Karpas-422 (cell line): ENCODE measurements around the gene FAM89B. TPM values are rescaled to one million over a fixed set of nuclear protein-coding genes. Genes with fewer than 3 reads are reported as not detected.

Experiments
- DNase-seq: peaks from one replicate; pipeline ENCODE4 v3.0.0-alpha.2; 2015
- H2AFZ ChIP-seq: fragments of 200-600 bp; sonication (generic); 2 replicates; pipeline ENCODE4 v1.6.1; 2014; ENCODE audit warnings: antibody characterized with exemption, low read length, mixed read lengths
- H3K27ac ChIP-seq: fragments of 200-600 bp; sonication (generic); 2 replicates; pipeline ENCODE4 v1.5.1; 2014; ENCODE audit warnings: mild to moderate bottlenecking, low read length, moderate library complexity
- H3K27me3 ChIP-seq: fragments of 200-600 bp; sonication (generic); 2 replicates; pipeline ENCODE4 v1.6.1; 2014; ENCODE audit warnings: low read length, mixed read lengths
- H3K36me3 ChIP-seq: fragments of 200-600 bp; sonication (generic); 2 replicates; pipeline ENCODE4 v1.6.1; 2014; ENCODE audit warnings: low read length, mixed read lengths; ENCODE audit not compliant: insufficient read depth
- H3K4me1 ChIP-seq: fragments of 200-600 bp; sonication (generic); 2 replicates; pipeline ENCODE4 v1.6.1; 2014; ENCODE audit warnings: mild to moderate bottlenecking, low read length, mixed read lengths
- H3K4me2 ChIP-seq: fragments of 200-600 bp; sonication (generic); 2 replicates; pipeline ENCODE4 v1.6.1; 2014; ENCODE audit warnings: low read length, low read depth, mild to moderate bottlenecking; ENCODE audit not compliant: poor library complexity, severe bottlenecking
- H3K4me3 ChIP-seq: fragments of 200-600 bp; sonication (generic); 2 replicates; pipeline ENCODE4 v1.5.1; 2014; ENCODE audit warnings: mild to moderate bottlenecking, antibody characterized with exemption, low read length, mixed read lengths
- H3K79me2 ChIP-seq: fragments of 200-600 bp; sonication (generic); 2 replicates; pipeline ENCODE4 v1.6.1; 2014; ENCODE audit warnings: mild to moderate bottlenecking, low read length, mixed read lengths
- H3K9ac ChIP-seq: fragments of 200-600 bp; sonication (generic); 2 replicates; pipeline ENCODE4 v1.6.0; 2014; ENCODE audit warnings: low read length
- H3K9me2 ChIP-seq: fragments of 200-600 bp; sonication (generic), shearing (Covaris generic); replicated peaks from 2 replicates; pipeline ENCODE4 v1.6.0; 2014; ENCODE audit warnings: mild to moderate bottlenecking, low read length, moderate library complexity; ENCODE audit not compliant: insufficient read depth
- H3K9me3 ChIP-seq: fragments of 300-700, 200-600 bp; sonication (generic); 2 replicates; pipeline ENCODE4 v1.6.1; 2014; ENCODE audit warnings: low read length, mixed read lengths
- H4K20me1 ChIP-seq: fragments of 200-600 bp; sonication (generic); 2 replicates; pipeline ENCODE4 v1.6.1; 2014; ENCODE audit warnings: mild to moderate bottlenecking, antibody characterized with exemption, low read length, low read depth; ENCODE audit not compliant: insufficient read depth
- total RNA-seq: library from RNA; depleted of rRNA; stranded (reverse); fragments of >200 nt; shearing (Covaris generic); gene quantifications from 2 replicates; pipeline ENCODE4 v1.2.3, GENCODE V29; 2014; ENCODE audit warnings: low replicate concordance

The FAM89B gene
- total RNA-seq, 1 experiment from 2014 or later: 14.2 TPM

GRCh38 chr11:65585396-65586246 lies 13.3 kb downstream of the FAM89B start:
- no peaks in the 10 kb centered on the region for H3K79me2 ChIP-seq
- no peak for DNase-seq
- H2AFZ ChIP-seq: no peak overlapping the region
- H4K20me1 ChIP-seq: no peaks in the 10 kb centered on the region
- H3K4me2 ChIP-seq: no peak overlapping the region
- no peak overlapping the region for H3K9ac ChIP-seq
- H3K27ac ChIP-seq: no peak overlapping the region
- H3K9me3 ChIP-seq: no peaks in the 10 kb centered on the region
- no peaks in the 10 kb centered on the region for H3K9me2 ChIP-seq
- H3K4me3 ChIP-seq: no peak overlapping the region
- H3K4me1 ChIP-seq: peaks cover 26% of the 10 kb centered on the region
- no peaks in the 10 kb centered on the region for H3K36me3 ChIP-seq
- H3K27me3 ChIP-seq: no peaks in the 10 kb centered on the region

GRCh38 chr11:65586247-65586630 lies 13.9 kb downstream of the FAM89B start:
- no peaks in the 10 kb centered on the region for H4K20me1 ChIP-seq
- no peak overlapping the region for H2AFZ ChIP-seq
- no peaks in the 10 kb centered on the region for H3K9me3 ChIP-seq
- H3K27ac ChIP-seq: no peak overlapping the region
- H3K4me1 ChIP-seq: peaks cover 26% of the 10 kb centered on the region
- no peak overlapping the region for H3K4me2 ChIP-seq
- H3K79me2 ChIP-seq: no peaks in the 10 kb centered on the region
- H3K9me2 ChIP-seq: no peaks in the 10 kb centered on the region
- H3K9ac ChIP-seq: no peak overlapping the region
- no peaks in the 10 kb centered on the region for H3K36me3 ChIP-seq
- DNase-seq: no peak
- no peaks in the 10 kb centered on the region for H3K27me3 ChIP-seq
- no peak overlapping the region for H3K4me3 ChIP-seq

- Histone ChIP-seq H3K9ac (no peak overlapping the region), H3K79me2 (no peaks in the 10 kb centered on the region), H2AFZ (no peak overlapping the region)
Measured at GRCh38 chr11:65586676-65587075, 14.3 kb downstream of the FAM89B start.

GRCh38 chr11:65588199-65589054 lies 16.1 kb downstream of the FAM89B start:
- peak overlapping the region; percentile 80 for H3K27ac ChIP-seq
- no peak overlapping the region; the same call in 1 of the 2 replicates for H3K4me3 ChIP-seq
- H3K36me3 ChIP-seq: no peaks in the 10 kb centered on the region
- no peaks in the 10 kb centered on the region for H3K9me3 ChIP-seq
- H3K9ac ChIP-seq: peak overlapping the region; percentile 52
- peak overlapping the region; percentile 40 for H3K4me2 ChIP-seq
- H2AFZ ChIP-seq: no peak overlapping the region
- peaks cover 26% of the 10 kb centered on the region for H3K4me1 ChIP-seq
- H3K79me2 ChIP-seq: no peaks in the 10 kb centered on the region
- no peaks in the 10 kb centered on the region for H3K9me2 ChIP-seq
- peak; percentile 91 for DNase-seq
- no peaks in the 10 kb centered on the region for H3K27me3 ChIP-seq
- no peaks in the 10 kb centered on the region for H4K20me1 ChIP-seq

More at GRCh38 chr11:65586676-65587075, 14.3 kb downstream of the FAM89B start:
- H3K9me2 ChIP-seq: no peaks in the 10 kb centered on the region
- no peak for DNase-seq
- peaks cover 26% of the 10 kb centered on the region for H3K4me1 ChIP-seq
- no peaks in the 10 kb centered on the region for H3K9me3 ChIP-seq
- no peak overlapping the region for H3K4me2 ChIP-seq
- H4K20me1 ChIP-seq: no peaks in the 10 kb centered on the region
- no peak overlapping the region for H3K4me3 ChIP-seq
- H3K36me3 ChIP-seq: no peaks in the 10 kb centered on the region
- no peak overlapping the region for H3K27ac ChIP-seq
- no peaks in the 10 kb centered on the region for H3K27me3 ChIP-seq

GRCh38 chr11:65589444-65590239 lies 17.3 kb downstream of the FAM89B start:
- Histone ChIP-seq H3K9me3 (no peaks in the 10 kb centered on the region), H4K20me1 (no peaks in the 10 kb centered on the region), H3K27me3 (no peaks in the 10 kb centered on the region), H3K36me3 (no peaks in the 10 kb centered on the region), H2AFZ (no peak overlapping the region), H3K9ac (no peak overlapping the region), H3K4me1 (peaks cover 26% of the 10 kb centered on the region), H3K9me2 (no peaks in the 10 kb centered on the region), H3K4me2 (no peak overlapping the region), H3K4me3 (no peak overlapping the region), H3K79me2 (no peaks in the 10 kb centered on the region), H3K27ac (no peak overlapping the region)
- DNase-seq: no peak

- Histone ChIP-seq H3K4me2 (no peak overlapping the region), H3K36me3 (no peaks in the 10 kb centered on the region), H3K9me2 (no peaks in the 10 kb centered on the region), H3K4me1 (peaks cover 30% of the 10 kb centered on the region), H3K9ac (no peak overlapping the region), H2AFZ (no peak overlapping the region), H3K27me3 (no peaks in the 10 kb centered on the region), H3K4me3 (no peak overlapping the region), H3K27ac (no peak overlapping the region), H4K20me1 (no peaks in the 10 kb centered on the region), H3K79me2 (no peaks in the 10 kb centered on the region), H3K9me3 (no peaks in the 10 kb centered on the region)
- DNase-seq: no peak
Measured at GRCh38 chr11:65590240-65590738, 18.0 kb downstream of the FAM89B start.

- no peak overlapping the region for H3K27ac ChIP-seq
- peaks cover 29% of the 10 kb centered on the region for H3K4me1 ChIP-seq
- H3K27me3 ChIP-seq: no peaks in the 10 kb centered on the region
- no peaks in the 10 kb centered on the region for H3K9me3 ChIP-seq
- no peaks in the 10 kb centered on the region for H3K36me3 ChIP-seq
- no peak for DNase-seq
- H3K9me2 ChIP-seq: no peaks in the 10 kb centered on the region
- no peak overlapping the region for H3K4me2 ChIP-seq
- no peak overlapping the region for H3K4me3 ChIP-seq
- H3K79me2 ChIP-seq: no peaks in the 10 kb centered on the region
- H2AFZ ChIP-seq: no peak overlapping the region
- no peaks in the 10 kb centered on the region for H4K20me1 ChIP-seq
- no peak overlapping the region for H3K9ac ChIP-seq
Measured at GRCh38 chr11:65591939-65592857, 19.9 kb downstream of the FAM89B start.
